ENCODE measurements around the gene AKR7A2.

GRCh38 chr1:19342062-19342750 lies 30.3 kb upstream of the AKR7A2 start:
- TF ChIP-seq REST (IDR thresholded peaks at IDR 0.05; ENCODE audit: insufficient read depth in 1 of 2, low read depth in 2 of 2, low read length in 2 of 2) (no peak), POLR2AphosphoS5 (IDR thresholded peaks at IDR 0.05; ENCODE audit: low read depth, low read length) (no peak), SIN3A (IDR thresholded peaks at IDR 0.05; ENCODE audit: borderline replicate concordance, insufficient read depth, low read length) (no peak)
